ENCODE data around the gene BCL7A.
"Not testable (repeated sequence)": the region's sequence is repeated elsewhere in the genome, so short reads cannot be mapped to it uniquely, and the experiment has no call there.

The BCL7A gene

GRCh38 chr12:122028165-122028904, 6.7 kb downstream of the BCL7A start:
- DNase-seq = no peak

DNA sequence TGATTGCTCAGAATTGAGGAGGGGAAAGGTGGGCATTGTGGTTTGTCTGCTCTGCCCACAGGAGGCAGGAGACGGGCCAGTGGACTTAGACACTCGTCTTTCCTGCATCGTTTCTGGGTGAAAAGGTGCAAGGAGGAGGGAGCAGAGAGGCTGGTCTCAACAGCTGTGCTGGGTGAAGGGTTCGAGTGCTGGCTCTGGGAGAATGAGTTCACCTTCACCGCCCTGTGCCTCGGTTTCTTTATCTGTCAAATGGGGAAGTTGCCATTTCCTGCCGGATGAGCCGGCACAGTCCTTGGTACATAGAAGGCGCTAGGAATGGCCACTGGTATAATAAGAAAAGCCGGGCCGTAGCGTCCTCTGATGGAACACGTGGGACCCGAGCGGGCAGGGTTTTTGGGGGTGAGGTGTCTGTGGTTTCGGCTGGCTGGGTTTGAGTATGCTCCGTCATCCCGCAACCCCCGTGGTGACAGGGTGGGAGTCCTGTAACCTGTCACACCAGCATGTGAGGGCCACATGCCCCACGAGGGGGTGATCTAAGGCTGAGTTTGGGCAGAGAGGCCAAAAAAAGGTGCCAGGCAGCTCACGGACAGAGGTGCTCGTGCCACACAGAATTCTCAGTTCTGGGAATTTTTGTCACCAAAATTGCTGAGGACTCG, 7.3 kb downstream of the BCL7A start:
- DNase-seq = no peak

- no peak for DNase-seq
These were observed 8.1 kb downstream of the BCL7A start for GRCh38 chr12:122029620-122030423.

GRCh38 chr12:122030424-122031035, 8.8 kb downstream of the BCL7A start:
- no peak for DNase-seq

- DNase-seq = peak; percentile 16
These were observed 9.9 kb downstream of the BCL7A start for GRCh38 chr12:122031342-122032216.

- no peak for DNase-seq
These were observed 10.9 kb downstream of the BCL7A start for GRCh38 chr12:122032580-122032979.

- DNase-seq = no peak
These were observed 13.6 kb downstream of the BCL7A start for GRCh38 chr12:122035292-122035691.

GRCh38 chr12:122036153-122036552, 14.5 kb downstream of the BCL7A start:
- DNase-seq = no peak

DNA sequence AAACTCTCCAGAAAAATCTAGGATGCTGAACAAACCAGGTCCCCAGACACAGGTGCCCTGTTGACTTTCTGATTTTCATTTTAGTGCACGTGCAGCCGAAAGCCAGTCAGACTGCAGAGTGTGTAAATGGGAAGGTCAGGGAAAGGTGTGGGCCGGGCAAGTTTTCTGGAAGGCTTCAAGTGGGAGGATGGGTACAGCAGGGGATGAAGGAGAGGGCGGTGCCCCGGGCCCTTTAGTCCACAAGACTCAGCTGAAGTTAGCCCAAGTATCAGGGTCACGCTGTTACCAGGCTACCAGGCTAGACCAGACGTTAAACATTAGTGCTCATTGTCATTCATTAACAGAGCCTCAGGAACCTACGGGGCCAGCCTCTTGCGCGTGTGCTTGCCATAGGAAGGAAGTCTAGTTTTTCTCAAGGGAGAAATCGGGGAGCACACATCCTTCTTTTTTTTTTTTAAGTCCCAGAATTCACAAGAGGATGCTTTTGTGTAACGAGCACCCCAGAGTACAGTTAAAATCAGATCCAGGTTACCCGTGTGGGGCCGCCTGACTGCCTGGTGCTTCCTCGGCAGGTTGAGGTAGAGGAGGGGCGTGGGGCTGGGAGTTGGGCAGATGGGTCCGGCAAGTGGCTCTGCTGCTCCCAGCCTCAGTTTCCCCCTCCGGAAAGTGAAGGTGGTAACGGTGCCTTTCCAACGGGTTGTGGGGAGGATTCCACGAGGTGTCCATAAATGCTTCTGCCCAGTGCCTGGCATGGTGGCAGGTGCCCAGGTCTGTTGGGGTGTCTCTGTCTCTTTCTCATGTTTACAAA, 19.1 kb downstream of the BCL7A start:
- no peak for DNase-seq

DNA sequence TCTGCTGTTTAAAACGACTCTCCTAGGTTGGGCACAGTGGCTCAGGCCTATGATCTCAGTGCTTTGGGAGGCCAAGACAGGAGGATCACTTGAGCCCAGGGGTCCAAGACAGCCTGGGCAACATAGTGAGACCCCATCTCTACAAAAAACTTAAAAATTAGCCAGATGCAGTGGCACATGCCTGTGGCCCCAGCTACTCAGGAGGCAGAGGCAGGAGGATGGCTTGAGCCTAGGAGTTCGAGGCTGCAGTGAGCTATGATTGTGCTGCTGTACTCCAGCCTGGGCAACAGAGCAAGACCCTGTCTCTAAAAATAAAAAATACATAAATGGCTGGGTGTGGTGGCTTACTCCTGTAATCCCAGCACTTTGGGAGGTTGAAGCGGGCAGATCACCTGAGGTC, 19.8 kb downstream of the BCL7A start:
- DNase-seq = not testable (repeated sequence)

DNA sequence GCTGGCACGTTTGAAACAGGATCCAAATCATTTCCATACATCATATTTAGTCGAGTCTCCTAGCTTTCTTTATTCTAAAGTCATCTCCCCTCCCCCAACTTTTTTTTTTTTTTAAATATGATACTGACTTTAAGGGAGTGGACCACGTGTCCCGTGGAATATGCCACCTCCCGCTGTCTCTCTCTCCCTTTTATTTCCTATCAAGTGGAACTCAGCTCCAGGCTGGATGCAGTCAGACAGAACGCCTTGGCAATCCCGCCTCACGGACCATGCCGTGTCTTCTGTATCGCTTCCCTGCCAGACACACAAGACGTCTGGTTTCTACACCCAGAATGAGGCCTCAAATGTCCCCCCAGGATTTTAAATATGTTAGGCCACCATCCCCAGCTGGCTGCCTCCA, 21.2 kb downstream of the BCL7A start:
- no peak for DNase-seq

GRCh38 chr12:122043476-122043875, 21.8 kb downstream of the BCL7A start:
- DNase-seq = no peak

DNA sequence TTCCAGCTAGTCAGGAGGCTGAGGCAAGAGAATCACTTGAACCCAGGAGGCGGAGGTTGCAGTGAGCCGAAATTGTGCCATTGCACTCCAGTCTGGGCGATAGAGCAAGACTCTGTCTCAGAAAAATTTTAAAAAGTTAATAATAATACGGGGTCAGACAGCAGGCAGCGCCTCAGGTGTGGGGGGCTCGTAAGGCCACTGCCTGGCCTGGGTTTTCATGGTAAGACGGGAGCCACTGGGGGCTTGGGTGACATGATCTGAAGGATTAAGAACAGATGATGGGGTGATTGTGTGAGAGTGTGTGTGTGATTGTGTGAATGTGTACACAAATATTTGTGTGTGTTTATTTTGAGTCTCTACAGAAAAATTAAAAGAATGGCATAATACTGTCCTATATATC, 23.6 kb downstream of the BCL7A start:
- DNase-seq = no peak

DNA sequence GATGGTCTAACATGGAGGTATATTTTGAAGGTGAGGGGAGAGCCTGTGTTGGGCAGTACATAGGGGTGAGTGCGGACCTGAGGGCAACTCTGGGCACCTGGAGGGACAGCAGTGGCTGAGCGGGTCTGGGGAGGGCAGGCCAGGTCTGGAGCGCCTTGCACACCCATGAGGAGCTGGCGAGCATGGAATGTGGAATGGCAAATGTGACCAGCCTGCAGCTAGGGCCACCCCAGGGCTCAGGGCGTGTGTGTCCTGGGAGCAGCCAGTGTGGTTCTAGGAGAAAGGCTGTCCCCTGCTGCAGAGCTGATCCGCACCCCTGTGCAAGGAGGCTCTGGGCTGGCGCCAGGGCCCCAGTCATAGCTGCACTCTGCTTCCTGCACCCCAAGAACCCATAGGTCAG, 24.5 kb downstream of the BCL7A start:
- no peak for DNase-seq

GRCh38 chr12:122048151-122048550, 26.5 kb downstream of the BCL7A start:
- DNase-seq = no peak

- DNase-seq = no peak
These were observed 28.1 kb downstream of the BCL7A start for GRCh38 chr12:122049827-122050226.

GRCh38 chr12:122050706-122051105, 29.0 kb downstream of the BCL7A start:
- no peak for DNase-seq

GRCh38 chr12:122051231-122051876, 29.7 kb downstream of the BCL7A start:
- DNase-seq = no peak

DNA sequence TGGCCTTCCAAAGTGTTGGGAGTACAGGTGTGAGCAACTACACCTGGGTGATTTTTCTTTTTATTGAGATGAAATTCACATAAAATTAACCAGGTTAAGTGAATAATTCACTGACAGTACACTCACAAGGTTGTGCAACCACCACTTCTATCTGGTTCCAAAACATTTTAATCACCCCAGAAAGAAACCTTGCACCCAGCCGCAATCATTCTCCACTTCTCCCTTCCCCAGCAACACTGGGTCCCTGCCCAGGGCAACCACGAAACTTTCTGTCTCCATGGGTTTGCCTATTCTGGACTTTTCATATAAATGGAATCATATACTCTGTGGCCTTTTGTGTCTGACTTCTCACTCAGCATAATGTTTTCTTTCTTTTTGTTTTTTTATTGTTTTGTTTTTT, 30.6 kb downstream of the BCL7A start:
- no peak for DNase-seq

DNA sequence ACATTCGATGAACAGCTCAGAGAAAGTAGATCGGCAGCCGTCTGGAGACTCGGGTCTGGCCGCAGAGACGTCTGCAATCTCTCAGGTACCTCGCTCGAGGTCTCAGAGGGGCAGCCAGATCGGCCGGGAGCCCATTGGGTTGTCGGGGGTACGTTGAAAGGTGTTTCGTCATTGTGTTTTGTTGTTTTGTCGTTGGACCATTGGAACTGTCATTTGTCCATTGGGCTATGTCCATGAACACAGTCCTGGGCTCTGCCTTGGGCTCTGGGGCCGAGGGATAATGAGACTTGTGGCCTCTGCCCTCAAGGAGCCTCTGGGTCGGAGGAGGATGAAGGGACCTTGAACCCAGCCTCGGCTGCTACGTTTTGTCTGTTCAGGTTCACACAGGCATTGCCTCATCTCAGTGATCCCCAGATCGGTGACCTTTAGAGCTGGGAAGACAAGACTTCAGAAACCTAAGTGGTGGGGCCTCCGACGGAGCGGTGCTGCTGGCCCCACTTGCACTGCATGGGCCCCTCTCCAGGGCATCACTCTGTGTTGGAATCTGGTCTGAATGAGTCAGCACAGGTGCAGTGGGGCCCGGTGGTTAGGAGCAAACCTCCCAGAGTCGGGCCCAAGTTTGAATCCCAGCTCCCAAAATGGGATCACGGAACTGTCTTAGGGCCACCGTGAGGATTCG, 33.3 kb downstream of the BCL7A start:
- no peak for DNase-seq
